ENCODE data around the gene LRRC52. TPM values are rescaled to one million over a fixed set of nuclear protein-coding genes. Genes with fewer than 3 reads are reported as not detected.

LRRC52 gene
- total RNA-seq, 1 donor from 2014 or later = not detected

GRCh38 chr1:165520646-165521045, 23.2 kb upstream of the LRRC52 start:
- H3K27ac Mint-ChIP-seq = no peak overlapping the region
- intact Hi-C loops (cut with micrococcal nuclease) = no loop called here
- no peaks in the 10 kb centered on the region for H3K36me3 Mint-ChIP-seq (ENCODE audit: low read depth)
- DNase-seq (ENCODE audit: low spot score) = no peak
- H3K4me3 Mint-ChIP-seq = no peak overlapping the region
- H3K27me3 Mint-ChIP-seq (ENCODE audit: insufficient read depth) = peaks cover 11% of the 10 kb centered on the region
- no peaks in the 10 kb centered on the region for H3K4me1 Mint-ChIP-seq (ENCODE audit: low read depth)
- H3K9me3 Mint-ChIP-seq = peaks cover 3% of the 10 kb centered on the region

- H3K27ac Mint-ChIP-seq = no peak overlapping the region
Observed at GRCh38 chr1:165524639-165525285, 19.0 kb upstream of the LRRC52 start.

GRCh38 chr1:165525708-165526107, 18.1 kb upstream of the LRRC52 start:
- no peak overlapping the region for H3K27ac Mint-ChIP-seq
- no peaks in the 10 kb centered on the region for H3K4me1 Mint-ChIP-seq (ENCODE audit: low read depth)
- no peak for DNase-seq (ENCODE audit: low spot score)
- peaks cover 27% of the 10 kb centered on the region for H3K27me3 Mint-ChIP-seq (ENCODE audit: insufficient read depth)
- no peak overlapping the region for H3K4me3 Mint-ChIP-seq
- intact Hi-C loops (cut with micrococcal nuclease) = no loop called here
- no peaks in the 10 kb centered on the region for H3K36me3 Mint-ChIP-seq (ENCODE audit: low read depth)
- H3K9me3 Mint-ChIP-seq = peaks cover 3% of the 10 kb centered on the region

More at GRCh38 chr1:165524639-165525285, 19.0 kb upstream of the LRRC52 start:
- intact Hi-C loops (cut with micrococcal nuclease) = no loop called here
- Mint-ChIP-seq H3K4me3 (no peak overlapping the region), H3K36me3 (ENCODE audit: low read depth) (no peaks in the 10 kb centered on the region), H3K27me3 (ENCODE audit: insufficient read depth) (peaks cover 30% of the 10 kb centered on the region), H3K9me3 (peaks cover 3% of the 10 kb centered on the region), H3K4me1 (ENCODE audit: low read depth) (no peaks in the 10 kb centered on the region)
- no peak for DNase-seq (ENCODE audit: low spot score)

- Mint-ChIP-seq H3K9me3 (peaks cover under 1% of the 10 kb centered on the region), H3K4me3 (no peak overlapping the region), H3K27me3 (ENCODE audit: insufficient read depth) (peaks cover 27% of the 10 kb centered on the region), H3K4me1 (ENCODE audit: low read depth) (no peaks in the 10 kb centered on the region), H3K36me3 (ENCODE audit: low read depth) (no peaks in the 10 kb centered on the region), H3K27ac (no peak overlapping the region)
- intact Hi-C loops (cut with micrococcal nuclease) = no loop called here
- no peak for DNase-seq (ENCODE audit: low spot score)
Observed at GRCh38 chr1:165527251-165528007, 16.4 kb upstream of the LRRC52 start.

GRCh38 chr1:165531021-165531420, 12.8 kb upstream of the LRRC52 start:
- H3K4me3 Mint-ChIP-seq = no peak overlapping the region
- no peak for DNase-seq (ENCODE audit: low spot score)
- peaks cover 24% of the 10 kb centered on the region for H3K27me3 Mint-ChIP-seq (ENCODE audit: insufficient read depth)
- H3K9me3 Mint-ChIP-seq = no peaks in the 10 kb centered on the region
- no peaks in the 10 kb centered on the region for H3K36me3 Mint-ChIP-seq (ENCODE audit: low read depth)
- intact Hi-C loops (cut with micrococcal nuclease) = no loop called here
- H3K27ac Mint-ChIP-seq = no peak overlapping the region
- H3K4me1 Mint-ChIP-seq (ENCODE audit: low read depth) = no peaks in the 10 kb centered on the region

GRCh38 chr1:165532053-165532452, 11.7 kb upstream of the LRRC52 start:
- Mint-ChIP-seq H3K9me3 (no peaks in the 10 kb centered on the region), H3K4me3 (no peak overlapping the region)

GRCh38 chr1:165533254-165533653, 10.5 kb upstream of the LRRC52 start:
- Mint-ChIP-seq H3K27ac (no peak overlapping the region), H3K9me3 (no peaks in the 10 kb centered on the region), H3K4me3 (no peak overlapping the region), H3K4me1 (ENCODE audit: low read depth) (no peaks in the 10 kb centered on the region), H3K27me3 (ENCODE audit: insufficient read depth) (peaks cover 23% of the 10 kb centered on the region), H3K36me3 (ENCODE audit: low read depth) (no peaks in the 10 kb centered on the region)
- intact Hi-C loops (cut with micrococcal nuclease) = no loop called here
- DNase-seq (ENCODE audit: low spot score) = no peak

More at GRCh38 chr1:165532053-165532452, 11.7 kb upstream of the LRRC52 start:
- Mint-ChIP-seq H3K36me3 (ENCODE audit: low read depth) (no peaks in the 10 kb centered on the region), H3K27ac (no peak overlapping the region), H3K4me1 (ENCODE audit: low read depth) (no peaks in the 10 kb centered on the region), H3K27me3 (ENCODE audit: insufficient read depth) (peaks cover 24% of the 10 kb centered on the region)
- no peak for DNase-seq (ENCODE audit: low spot score)
- intact Hi-C loops (cut with micrococcal nuclease) = no loop called here

GRCh38 chr1:165536016-165536415, 7.8 kb upstream of the LRRC52 start:
- no peaks in the 10 kb centered on the region for H3K36me3 Mint-ChIP-seq (ENCODE audit: low read depth)
- H3K27ac Mint-ChIP-seq = no peak overlapping the region
- no peaks in the 10 kb centered on the region for H3K4me1 Mint-ChIP-seq (ENCODE audit: low read depth)
- peaks cover 20% of the 10 kb centered on the region for H3K27me3 Mint-ChIP-seq (ENCODE audit: insufficient read depth)
- no peaks in the 10 kb centered on the region for H3K9me3 Mint-ChIP-seq
- no peak overlapping the region for H3K4me3 Mint-ChIP-seq
- no peak for DNase-seq (ENCODE audit: low spot score)
- intact Hi-C loops (cut with micrococcal nuclease) = no loop called here

GRCh38 chr1:165537356-165538109, 6.3 kb upstream of the LRRC52 start:
- Mint-ChIP-seq H3K36me3 (ENCODE audit: low read depth) (no peaks in the 10 kb centered on the region), H3K9me3 (no peaks in the 10 kb centered on the region)
- intact Hi-C loops (cut with micrococcal nuclease) = no loop called here

GRCh38 chr1:165539306-165539705, 4.5 kb upstream of the LRRC52 start:
- no peak overlapping the region for H3K4me3 Mint-ChIP-seq
- H3K4me1 Mint-ChIP-seq (ENCODE audit: low read depth) = no peaks in the 10 kb centered on the region
- no peak overlapping the region for H3K27ac Mint-ChIP-seq
- H3K27me3 Mint-ChIP-seq (ENCODE audit: insufficient read depth) = peaks cover 20% of the 10 kb centered on the region
- no peaks in the 10 kb centered on the region for H3K9me3 Mint-ChIP-seq
- intact Hi-C loops (cut with micrococcal nuclease) = no loop called here
- no peak for DNase-seq (ENCODE audit: low spot score)
- H3K36me3 Mint-ChIP-seq (ENCODE audit: low read depth) = no peaks in the 10 kb centered on the region

More at GRCh38 chr1:165537356-165538109, 6.3 kb upstream of the LRRC52 start:
- Mint-ChIP-seq H3K27me3 (ENCODE audit: insufficient read depth) (peaks cover 21% of the 10 kb centered on the region), H3K27ac (no peak overlapping the region), H3K4me3 (no peak overlapping the region), H3K4me1 (ENCODE audit: low read depth) (no peaks in the 10 kb centered on the region)
- DNase-seq (ENCODE audit: low spot score) = no peak

- no peak overlapping the region for H3K4me3 Mint-ChIP-seq
- H3K9me3 Mint-ChIP-seq = no peaks in the 10 kb centered on the region
- no peak overlapping the region for H3K27ac Mint-ChIP-seq
- H3K4me1 Mint-ChIP-seq (ENCODE audit: low read depth) = no peaks in the 10 kb centered on the region
- intact Hi-C loops (cut with micrococcal nuclease) = no loop called here
- H3K27me3 Mint-ChIP-seq (ENCODE audit: insufficient read depth) = peaks cover 24% of the 10 kb centered on the region
- DNase-seq (ENCODE audit: low spot score) = no peak
- H3K36me3 Mint-ChIP-seq (ENCODE audit: low read depth) = no peaks in the 10 kb centered on the region
Observed at GRCh38 chr1:165539908-165540307, 3.9 kb upstream of the LRRC52 start.

- intact Hi-C loops (cut with micrococcal nuclease) = no loop called here
- Mint-ChIP-seq H3K9me3 (no peaks in the 10 kb centered on the region), H3K36me3 (ENCODE audit: low read depth) (no peaks in the 10 kb centered on the region), H3K27ac (no peak overlapping the region), H3K4me3 (no peak overlapping the region), H3K27me3 (ENCODE audit: insufficient read depth) (peaks cover 19% of the 10 kb centered on the region), H3K4me1 (ENCODE audit: low read depth) (no peaks in the 10 kb centered on the region)
- no peak for DNase-seq (ENCODE audit: low spot score)
Observed at GRCh38 chr1:165542015-165542631, 1.7 kb upstream of the LRRC52 start.

Data from activated T-helper 1 cell treated with anti-CD3 and anti-CD28 coated beads, Interleukin-12 subunit alpha, Interleukin-12 subunit beta, Interleukin-2, Interleukin-4 antibody, amounts not matched to agents 30 ng/mL and 10 ng/mL and 1 ng/mL, durations not matched to agents 14 hours and 24 hours and 36 hours (primary cell).